Measurements from ENCODE around the gene KRTAP20-1.

Gene KRTAP20-1

GRCh38 chr21:30592140-30592539, 24.1 kb upstream of the KRTAP20-1 start, which contains the start of gene KRTAP6-3:
TSS of gene KRTAP6-3 (plus strand) at chr21:30592440. CDS start at chr21:30592446, 6 bp downstream.
- TF ChIP-seq, protein P1, sequence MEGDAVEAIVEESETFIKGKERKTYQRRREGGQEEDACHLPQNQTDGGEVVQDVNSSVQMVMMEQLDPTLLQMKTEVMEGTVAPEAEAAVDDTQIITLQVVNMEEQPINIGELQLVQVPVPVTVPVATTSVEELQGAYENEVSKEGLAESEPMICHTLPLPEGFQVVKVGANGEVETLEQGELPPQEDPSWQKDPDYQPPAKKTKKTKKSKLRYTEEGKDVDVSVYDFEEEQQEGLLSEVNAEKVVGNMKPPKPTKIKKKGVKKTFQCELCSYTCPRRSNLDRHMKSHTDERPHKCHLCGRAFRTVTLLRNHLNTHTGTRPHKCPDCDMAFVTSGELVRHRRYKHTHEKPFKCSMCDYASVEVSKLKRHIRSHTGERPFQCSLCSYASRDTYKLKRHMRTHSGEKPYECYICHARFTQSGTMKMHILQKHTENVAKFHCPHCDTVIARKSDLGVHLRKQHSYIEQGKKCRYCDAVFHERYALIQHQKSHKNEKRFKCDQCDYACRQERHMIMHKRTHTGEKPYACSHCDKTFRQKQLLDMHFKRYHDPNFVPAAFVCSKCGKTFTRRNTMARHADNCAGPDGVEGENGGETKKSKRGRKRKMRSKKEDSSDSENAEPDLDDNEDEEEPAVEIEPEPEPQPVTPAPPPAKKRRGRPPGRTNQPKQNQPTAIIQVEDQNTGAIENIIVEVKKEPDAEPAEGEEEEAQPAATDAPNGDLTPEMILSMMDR (IDR thresholded peaks at IDR 0.05): no peak
- Histone ChIP-seq H3K4me3 (no peak within 1 kb of the TSS), H3K27ac (no peak within 1 kb of the TSS)
- DNase-seq (ENCODE audit: low spot score): no peak

DNA sequence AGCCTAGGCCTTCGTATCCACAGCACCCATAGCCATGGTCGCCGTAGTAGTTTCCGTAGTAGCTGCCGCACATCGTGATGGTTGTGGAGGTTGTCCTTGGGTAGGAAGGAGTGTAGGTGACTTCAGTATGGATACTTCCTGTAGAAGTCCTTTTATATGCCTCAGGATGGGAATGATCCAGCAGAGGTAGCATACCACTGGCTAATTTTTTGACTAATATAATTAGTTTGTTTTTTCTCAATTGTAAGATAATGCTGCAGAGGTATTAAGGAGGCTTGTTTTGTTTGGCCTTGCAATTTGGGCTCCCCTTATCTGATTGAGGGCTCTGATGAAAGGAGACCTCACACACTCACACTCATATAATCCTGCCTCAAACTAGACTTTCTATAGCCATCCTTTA, 17.4 kb upstream of the KRTAP20-1 start, which contains the start of gene KRTAP6-2:
Gene KRTAP6-2, minus strand, starts transcription at position 101 of the 400 bp plus-strand sequence. Its CDS starts 28 bp downstream, at position 73.
- H3K27ac ChIP-seq: no peak within 1 kb of the TSS
- H3K4me3 ChIP-seq: no peak within 1 kb of the TSS
- TF ChIP-seq, protein P1 (IDR thresholded peaks at IDR 0.05): no peak
- DNase-seq (ENCODE audit: low spot score): no peak

- TF ChIP-seq, protein P1 (IDR thresholded peaks at IDR 0.05): no peak
Observed at GRCh38 chr21:30600787-30601186, 15.4 kb upstream of the KRTAP20-1 start, which contains the start of gene KRTAP22-1. TSS of gene KRTAP22-1 (plus strand) at chr21:30601087.

GRCh38 chr21:30605968-30606367, 10.3 kb upstream of the KRTAP20-1 start:
- TF ChIP-seq, protein P1 (IDR thresholded peaks at IDR 0.05): no peak
- no peak for DNase-seq (ENCODE audit: low spot score)
- Histone ChIP-seq H3K27ac (no peak overlapping the region), H3K4me3 (no peak overlapping the region)

More at GRCh38 chr21:30600787-30601186, 15.4 kb upstream of the KRTAP20-1 start, which contains the start of gene KRTAP22-1:
- no peak within 1 kb of the TSS for H3K4me3 ChIP-seq
- DNase-seq (ENCODE audit: low spot score): no peak
- H3K27ac ChIP-seq: no peak within 1 kb of the TSS

DNA sequence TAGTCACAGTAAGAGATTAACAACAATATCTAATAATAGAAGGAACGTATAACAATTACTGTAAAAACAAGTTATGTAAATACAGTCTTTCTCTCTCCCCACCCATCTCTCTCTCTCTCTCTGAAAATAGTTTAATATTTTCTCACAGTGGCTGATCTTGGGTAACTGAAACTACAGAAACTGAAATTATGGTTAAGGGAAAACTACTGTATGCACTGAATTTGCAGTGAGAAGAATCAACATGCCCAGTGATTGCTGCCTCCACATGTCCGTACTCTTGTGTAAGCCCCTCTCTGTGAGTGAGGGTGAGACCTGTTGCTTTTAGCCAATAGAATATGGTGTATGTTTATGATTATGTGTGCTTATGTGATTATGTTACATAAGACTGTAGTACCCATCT, 4.1 kb upstream of the KRTAP20-1 start:
- TF ChIP-seq, protein P1 (IDR thresholded peaks at IDR 0.05): no peak
- Histone ChIP-seq H3K27ac (no peak overlapping the region), H3K4me3 (no peak overlapping the region)
- no peak for DNase-seq (ENCODE audit: low spot score)

DNA sequence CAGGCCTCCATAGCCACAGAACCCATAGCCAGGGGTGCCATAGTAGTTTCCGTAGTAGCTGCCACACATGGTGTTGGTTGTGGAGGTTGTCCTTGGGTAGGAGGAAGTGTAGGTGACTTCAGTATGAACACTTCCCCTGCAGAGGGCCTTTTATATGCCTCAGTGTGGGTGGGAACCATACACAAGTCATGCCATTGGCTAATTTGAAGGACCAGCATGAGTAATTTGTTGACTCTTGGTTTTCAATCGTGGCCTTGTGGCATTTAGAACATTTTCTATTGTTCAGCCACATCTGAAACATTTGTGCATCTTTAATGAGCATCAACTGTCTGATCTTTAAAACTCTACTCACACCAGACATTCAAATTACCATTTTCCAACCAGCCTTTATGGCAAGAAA, 2.4 kb upstream of the KRTAP20-1 start, which contains the start of gene KRTAP6-1:
Gene KRTAP6-1, minus strand, starts transcription at position 95 of the 400 bp plus-strand sequence. Its CDS starts 26 bp downstream, at position 69.
- Histone ChIP-seq H3K27ac (no peak within 1 kb of the TSS), H3K4me3 (no peak within 1 kb of the TSS)
- no peak for DNase-seq (ENCODE audit: low spot score)
- TF ChIP-seq, protein P1 (IDR thresholded peaks at IDR 0.05): no peak

DNA sequence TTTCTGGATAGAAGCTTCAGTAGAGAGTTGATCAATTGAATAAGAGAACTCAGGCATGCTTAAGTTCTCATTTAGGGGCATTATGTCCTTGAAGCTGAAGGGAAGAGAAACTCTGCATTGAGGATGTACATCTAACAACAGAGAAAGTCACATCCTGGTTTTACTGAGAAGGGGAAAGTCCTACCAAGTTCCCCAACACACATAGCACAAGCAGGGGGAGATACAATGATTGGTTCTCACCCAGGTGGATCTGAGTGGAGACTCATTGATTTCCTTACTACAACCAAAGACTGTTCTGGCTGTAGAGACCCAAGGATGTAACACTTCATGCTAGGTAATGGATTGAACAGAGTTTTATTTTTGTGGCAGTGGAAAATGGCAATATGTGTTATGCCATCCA, 1.0 kb upstream of the KRTAP20-1 start:
- no peak overlapping the region for H3K4me3 ChIP-seq
- H3K27ac ChIP-seq: no peak overlapping the region
- TF ChIP-seq, protein P1 (IDR thresholded peaks at IDR 0.05): no peak
- no peak for DNase-seq (ENCODE audit: low spot score)

Measured in coronary artery (tissue), 2 donors.